HG03045 (cell line): ENCODE results near the gene CD7.
"Not testable (repeated sequence)": the region's sequence is repeated elsewhere in the genome, so short reads cannot be mapped to it uniquely, and the experiment has no call there.

Source experiments
- ATAC-seq: cut with Tn5 transposase; IDR thresholded peaks from one replicate; pipeline ENCODE4 v1.9.1; 2021; ENCODE audit warnings: mild to moderate bottlenecking, moderate library complexity; ENCODE audit not compliant: unreplicated experiment

CD7 gene

DNA sequence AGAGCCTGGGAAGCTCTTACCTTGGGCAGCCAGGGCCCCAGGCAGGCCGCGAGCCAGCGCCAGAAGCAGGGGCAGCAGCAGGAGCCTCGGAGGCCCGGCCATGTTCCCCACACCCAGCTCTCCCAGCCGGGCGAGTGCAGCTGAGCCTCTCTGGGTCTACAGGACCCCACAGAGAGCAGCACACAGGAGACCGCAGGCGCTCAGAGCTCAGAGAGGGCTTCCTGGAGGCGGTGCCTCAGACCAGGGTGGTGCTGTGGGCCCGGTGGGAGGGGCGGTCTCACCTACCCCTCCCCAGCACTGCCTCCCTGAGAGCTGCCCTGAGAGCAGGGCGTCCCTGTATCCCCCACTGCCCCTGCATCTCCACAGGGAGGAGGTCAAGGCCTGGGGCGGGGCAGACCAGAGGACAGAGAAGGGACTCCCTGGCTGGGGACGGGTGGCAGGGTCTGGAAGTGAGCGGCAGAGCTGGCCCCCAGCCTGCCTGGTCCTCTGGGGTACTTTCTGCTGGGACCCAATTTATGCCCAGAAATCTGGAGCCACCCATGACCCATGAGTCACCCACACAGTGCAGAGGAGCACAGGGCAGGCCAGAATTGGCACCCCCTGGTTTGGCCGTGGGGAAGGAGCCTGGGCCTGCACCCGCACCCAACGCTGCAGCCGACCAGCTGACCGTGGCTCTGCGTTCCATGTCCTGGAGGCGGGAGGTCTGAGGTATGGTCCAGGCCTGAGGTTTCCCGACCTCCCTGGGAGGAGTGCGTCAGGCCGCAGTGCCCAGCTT is at the start of gene CD7:
CD7 (minus strand) TSS at position 215 of the 775 bp plus-strand sequence; CDS start at position 102, 113 bp downstream.
- no peak for ATAC-seq

DNA sequence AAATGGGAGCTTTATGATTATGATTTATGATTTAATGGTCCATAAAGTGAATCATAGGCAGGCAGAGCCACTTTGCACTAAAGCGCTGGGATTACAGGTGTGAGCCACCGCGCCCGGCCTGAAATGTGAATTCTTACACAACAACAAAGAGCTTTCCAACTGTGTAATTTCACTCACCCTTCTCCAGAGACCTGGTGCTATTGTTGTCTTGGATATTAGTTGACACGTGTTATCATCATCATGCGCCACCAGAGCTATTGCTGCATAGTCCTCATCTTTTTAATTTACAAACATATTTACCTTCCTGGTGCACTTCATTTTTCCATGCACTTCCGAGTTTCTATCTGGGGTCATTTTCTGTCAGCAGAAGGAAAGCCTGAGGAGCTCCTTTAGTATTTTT is 49.3 kb upstream of the CD7 start:
- no peak for ATAC-seq

DNA sequence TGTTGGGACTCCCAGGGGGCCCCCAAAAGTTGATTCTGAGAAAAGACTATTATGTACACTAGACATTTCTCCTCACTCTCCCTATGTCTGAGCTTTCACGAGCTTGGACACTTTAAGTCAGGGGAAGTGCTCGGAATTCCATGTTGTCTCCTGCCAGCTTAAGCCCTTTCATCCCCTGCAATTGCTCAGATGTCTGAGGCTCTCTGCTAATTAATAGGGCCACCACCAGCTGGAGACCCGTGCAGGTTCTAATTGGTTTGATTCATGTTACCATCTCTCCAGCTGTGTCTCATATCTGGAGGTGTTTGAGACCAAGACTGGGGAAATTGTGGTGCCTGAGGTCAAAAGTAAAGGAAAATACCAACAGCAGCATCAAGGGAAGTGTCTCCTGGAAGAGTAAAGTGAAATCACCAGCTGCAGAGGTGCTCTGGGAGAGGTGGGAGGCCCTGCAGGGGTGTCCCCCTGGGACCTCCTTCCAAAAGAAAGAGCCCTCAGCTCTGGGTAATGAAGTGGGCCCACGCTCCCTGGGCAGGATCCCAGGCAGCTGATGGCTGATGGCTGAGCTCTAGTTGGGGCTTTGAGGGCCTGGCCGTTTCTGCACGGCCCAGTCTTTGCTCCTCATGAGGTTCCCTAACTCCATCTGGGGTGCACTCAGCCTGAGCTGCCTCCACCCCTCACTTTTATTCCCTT is 48.3 kb upstream of the CD7 start:
- no peak for ATAC-seq

DNA sequence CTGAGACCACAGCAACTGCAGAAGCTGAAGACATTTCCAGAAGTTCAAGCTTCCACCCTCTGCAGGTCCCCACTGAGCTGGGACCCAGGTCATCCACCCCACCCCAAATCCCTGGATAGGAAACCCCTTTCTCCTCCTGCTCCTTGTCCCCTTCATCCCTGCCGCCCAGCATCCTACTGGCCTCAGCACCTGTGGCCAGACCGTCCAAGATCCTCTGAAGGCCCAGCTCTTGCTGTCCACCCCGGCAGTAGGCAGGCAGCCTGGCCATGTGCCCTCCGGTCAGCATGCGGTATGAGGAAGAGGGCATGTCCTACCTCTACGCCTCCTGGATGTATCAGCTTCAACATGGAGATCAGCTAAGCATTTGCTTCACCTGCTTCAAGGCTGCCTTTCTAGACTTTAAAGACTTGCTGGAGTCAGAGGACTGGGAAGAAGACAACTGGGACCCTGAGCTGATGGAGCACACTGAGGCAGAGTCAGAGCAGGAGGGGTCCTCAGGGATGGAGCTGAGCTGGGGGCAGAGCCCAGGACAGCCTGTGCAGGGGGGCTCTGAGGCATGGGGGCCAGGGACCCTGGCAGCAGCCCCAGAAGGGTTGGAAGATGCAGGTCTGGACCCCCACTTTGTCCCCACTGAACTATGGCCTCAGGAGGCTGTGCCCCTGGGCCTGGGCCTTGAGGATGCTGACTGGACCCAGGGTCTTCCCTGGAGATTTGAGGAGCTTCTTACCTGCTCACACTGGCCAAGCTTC is 44.7 kb upstream of the CD7 start:
- no peak for ATAC-seq

DNA sequence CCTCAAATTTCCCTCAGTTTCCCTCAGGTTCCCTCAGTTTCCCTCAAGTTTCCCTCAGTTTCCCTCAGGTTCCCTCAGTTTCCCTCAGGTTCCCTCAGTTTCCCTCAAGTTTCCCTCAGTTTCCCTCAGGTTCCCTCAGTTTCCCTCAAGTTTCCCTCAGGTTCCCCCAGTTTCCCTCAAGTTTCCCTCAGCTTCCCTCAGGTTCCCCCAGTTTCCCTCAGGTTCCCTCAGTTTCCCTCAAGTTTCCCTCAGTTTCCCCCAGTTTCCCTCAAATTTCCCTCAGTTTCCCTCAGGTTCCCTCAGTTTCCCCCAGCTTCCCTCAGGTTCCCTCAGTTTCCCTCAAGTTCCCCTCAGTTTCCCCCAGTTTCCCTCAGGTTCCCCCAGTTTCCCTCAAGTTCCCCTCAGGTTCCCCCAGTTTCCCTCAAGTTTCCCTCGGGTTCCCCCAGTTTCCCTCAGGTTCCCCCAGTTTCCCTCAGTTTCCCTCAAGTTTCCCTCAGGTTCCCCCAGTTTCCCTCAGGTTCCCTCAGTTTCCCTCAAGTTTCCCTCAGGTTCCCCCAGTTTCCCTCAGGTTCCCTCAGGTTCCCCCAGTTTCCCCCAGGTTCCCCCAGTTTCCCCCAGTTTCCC is 42.2 kb upstream of the CD7 start:
- ATAC-seq: not testable (repeated sequence)

DNA sequence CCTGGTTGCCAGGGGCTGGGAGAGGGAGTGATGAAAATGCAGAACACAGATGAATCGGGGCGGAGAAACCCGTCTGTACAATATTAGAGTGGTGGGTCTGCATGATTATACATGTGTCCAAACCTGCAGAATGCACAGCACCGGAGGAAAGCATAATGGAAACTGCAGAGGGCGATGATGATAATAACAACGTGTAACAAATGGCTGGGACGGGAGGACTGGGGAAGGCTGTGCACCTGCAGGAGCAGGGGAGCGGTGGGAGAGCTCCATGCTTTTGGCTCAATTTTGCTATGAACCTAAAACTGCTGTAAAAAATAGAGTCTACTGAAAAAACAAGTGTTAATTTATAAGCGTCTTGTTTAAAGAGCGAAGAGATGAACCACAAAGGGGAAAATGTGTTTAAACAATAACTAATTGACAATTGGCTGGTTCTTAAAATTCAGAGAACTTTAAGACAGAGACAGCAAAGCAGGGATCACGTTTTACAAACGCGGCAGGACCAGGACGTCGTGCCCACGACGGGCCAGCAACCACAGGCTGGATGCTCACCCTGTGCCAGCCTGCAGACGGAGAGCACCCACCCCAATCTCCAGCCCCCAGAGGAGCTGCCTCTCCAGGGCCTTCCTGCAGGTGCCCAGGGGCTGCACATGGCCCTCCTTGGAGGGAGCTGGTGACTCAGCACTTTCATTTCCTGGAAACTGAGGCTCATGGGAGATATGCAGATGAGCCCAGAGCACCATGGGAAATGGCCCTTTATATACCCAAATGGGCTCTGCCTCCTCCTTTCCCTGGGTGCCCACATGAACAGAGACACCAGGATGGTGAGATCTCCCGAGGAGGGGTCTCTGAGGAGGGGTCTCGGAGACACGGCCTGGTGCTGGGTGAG is 41.3 kb upstream of the CD7 start, which contains the start of gene TEX19:
TEX19 (plus strand) TSS at position 783 of the 886 bp plus-strand sequence. CDS start 2,904 bp downstream, outside the sequence.
- no peak for ATAC-seq

DNA sequence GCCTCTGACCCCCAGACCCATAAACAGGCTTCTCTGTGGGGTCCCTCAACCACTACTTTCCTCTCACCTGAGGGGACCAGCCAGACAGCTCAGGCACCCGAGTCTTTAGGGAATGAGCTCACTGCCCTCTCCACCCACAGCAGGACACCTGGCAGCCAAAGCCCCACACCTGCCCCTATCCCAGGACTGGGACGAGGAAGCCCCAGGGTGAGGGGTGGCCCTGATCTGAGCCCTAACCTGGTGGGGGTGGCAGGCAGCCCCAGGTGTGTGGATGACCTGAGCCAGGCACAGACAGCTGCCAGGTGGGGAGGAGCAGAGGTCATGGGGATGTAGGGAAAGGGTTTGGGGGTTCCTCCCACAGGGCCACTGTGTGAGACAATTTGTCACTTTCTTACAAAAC is 40.0 kb upstream of the CD7 start:
- no peak for ATAC-seq

DNA sequence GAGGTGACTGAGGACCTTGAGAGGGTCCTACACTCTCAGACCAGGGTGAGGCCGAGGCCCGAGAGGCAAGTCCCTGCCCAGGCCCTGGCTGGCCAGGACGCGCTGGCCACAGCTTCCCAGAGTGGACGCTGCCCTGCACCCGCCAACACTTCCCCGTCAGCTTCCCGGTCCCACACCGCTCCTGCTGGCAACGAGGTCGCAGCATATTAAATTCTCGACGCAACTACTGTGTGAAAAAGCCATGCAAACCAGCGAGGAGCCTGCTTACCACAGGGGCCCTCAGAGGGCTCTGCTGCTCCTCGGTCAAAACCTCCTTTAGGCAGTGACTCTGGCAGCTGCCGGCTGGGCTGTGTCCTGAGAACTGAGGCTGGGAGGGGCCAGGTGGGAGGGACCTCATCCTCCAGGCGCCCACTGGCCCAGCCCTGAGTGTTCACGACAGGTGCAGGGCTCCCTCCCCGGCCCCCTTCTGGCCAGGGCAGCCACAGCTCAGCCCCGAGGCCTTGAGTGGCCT is 39.5 kb upstream of the CD7 start:
- ATAC-seq: no peak

DNA sequence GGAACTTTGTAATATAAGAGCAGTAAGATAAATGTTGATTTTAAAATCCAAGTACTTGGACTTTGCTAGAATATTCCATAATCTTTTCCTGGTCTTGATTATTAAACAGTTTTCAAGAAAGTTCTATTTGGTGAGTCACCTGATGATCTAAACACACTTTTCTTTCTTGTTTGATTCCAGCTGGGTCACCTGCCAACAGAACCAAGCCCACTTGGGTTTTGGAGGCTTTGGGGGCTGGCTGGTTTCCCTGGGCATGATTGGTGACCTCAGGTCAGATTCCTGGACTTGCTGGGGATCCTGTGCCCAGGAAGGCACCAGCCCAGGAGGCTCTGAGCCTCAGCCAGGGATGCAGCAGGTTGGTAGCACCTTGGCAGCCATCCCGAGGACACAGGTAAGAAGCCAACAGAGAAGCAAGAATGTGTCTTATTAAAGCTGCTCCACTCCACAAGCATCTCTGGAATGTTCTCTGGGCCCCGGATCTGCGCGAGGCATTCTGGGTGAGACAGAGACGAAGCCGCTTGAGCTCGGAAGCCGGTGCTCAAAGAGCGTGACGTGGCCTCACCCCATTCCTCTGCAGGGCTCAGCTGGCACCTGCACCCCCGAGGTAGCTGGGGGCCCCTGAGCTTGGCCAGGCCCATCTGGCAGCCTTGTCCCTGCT is 38.5 kb upstream of the CD7 start:
- ATAC-seq: no peak

DNA sequence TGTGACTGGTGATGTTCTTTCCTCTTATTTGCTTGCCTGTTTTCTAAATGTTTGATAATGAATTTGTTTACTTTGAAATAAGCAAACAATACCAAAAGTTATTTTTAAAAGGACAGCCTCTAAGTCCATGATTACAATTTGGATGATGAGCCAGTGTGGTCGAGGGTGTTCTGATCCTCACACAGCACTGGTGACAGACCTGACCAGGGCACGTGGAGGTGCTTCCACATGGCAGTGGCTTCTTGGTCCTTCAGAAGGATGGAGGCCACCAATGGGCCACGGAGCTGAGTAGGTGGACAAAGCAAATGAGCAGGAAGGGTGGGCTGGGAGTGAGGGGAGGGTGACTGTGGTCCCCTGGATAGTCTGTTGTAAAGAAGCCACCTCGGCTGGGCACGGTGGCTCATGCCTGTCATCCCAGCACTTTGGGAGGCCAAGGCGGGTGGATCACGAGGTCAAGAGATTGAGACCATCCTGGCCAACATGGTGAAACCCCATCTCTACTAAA is 37.4 kb upstream of the CD7 start:
- no peak for ATAC-seq

DNA sequence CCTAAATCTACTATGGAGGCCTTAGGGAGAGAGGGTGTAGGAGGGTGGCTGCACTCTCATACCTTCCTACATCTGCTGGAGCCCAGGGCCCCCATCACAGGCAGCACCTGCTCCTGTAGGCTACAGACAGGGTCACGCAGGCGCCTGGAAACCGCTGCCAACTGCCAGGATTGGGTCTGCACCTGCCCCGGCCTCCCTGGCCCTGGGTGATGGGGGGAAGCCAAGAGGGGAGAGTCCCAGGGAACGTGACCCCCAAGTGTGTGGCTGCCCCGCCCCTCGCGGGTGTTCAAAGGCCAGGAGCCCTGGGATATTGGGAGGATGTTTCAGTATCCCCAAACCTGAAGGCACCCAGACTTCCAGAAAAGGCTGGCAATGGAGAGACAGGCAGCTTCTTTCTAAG is 36.1 kb upstream of the CD7 start:
- no peak for ATAC-seq

DNA sequence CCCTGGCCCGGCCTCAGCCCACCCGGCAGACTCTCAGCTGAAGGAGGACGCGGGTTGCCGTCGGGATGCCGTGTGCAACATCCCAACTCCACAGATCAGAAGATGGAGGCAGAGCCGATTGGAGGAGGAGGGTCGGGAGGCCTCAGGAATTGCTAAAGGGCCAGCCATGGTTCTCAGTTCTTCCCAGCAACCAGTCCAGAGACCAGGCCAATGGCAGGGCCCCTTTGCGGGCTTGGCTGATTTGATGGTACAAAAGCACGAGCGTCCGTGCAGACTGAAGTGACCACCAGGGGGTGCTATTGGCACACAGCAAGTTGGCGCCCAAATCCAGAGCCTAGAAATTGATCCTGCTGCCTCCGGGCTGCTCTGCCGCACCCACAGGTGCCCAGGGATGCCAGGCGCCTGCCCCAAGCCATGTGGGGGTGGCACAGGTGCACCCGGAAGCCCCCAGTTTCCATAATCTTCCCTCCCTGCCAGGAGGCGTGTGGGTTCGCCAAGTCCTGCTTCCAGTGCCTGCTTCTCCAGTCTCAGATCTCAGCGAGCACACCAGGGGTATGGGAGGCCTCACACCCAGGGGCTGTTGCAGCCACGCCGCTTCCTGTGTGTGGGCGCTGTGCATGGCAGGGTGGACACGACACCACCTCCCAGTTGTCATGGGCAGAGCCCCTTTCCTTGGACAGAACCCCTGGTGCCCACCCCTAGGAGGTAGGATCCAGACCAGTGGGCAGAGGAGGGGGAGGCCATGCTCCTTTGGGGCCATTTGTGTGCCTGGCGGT is 34.5 kb upstream of the CD7 start:
- ATAC-seq: peak; percentile 49

DNA sequence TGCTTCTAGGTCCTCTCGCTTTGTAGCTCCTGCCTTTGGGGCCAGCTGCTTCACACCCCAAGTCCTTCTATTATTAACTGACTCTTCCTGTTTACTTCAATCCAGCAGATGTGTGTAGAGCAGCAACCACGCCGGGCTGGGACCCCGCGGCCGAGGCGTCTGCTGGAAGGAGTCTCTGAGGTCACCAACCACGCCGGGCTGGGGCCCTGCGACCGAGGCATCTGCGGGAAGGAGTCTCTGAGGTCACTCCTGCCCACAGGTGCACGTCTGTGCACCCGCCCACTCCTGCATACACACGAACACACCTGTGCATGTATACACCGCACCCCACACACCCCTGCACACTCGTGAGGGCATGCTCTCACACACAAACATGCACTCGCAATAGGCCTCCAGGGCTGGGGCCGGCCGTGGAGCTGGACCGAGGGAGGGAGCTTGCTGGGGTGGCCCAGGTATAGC is 33.9 kb upstream of the CD7 start:
- ATAC-seq: no peak

DNA sequence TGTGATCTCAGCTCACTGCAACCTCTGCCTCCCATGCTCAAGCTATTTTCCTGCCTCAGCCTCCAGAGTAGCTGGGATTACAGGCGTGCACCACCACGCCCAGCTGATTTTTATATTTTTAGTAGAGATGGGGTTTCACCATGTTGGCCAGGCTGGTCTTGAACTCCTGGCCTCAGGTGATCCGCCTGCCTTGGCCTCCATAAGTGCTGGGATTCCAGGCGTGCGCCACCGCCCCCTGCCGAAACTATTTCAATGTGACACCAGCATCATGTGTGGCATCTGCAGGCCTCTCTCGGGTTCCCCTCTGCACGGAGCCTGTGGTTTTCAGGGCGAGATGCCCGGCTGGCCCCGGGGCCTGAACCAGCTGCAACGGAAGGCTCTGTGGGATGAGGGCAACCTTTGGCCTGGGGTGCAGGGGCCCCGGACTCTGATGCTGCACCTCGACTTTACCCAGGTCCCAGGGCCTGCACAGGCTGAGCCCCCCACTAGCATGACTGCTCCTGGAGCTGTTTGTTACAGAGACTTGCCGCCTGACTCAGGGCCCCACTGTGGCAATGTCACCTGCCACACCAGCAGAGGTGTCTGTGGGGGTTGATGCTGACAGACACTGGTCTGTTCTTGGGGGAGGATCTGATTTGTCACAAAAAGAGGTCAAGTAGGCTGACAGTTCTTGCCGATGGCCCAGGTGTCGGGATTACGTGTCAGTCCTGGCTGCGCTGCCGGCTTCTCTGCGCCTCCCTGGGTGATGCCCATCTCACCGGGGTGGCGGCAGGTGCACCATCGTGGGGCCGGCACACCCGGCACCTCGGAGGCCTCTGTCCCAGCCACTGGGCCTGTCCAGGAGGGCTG is 33.0 kb upstream of the CD7 start:
- ATAC-seq: no peak

DNA sequence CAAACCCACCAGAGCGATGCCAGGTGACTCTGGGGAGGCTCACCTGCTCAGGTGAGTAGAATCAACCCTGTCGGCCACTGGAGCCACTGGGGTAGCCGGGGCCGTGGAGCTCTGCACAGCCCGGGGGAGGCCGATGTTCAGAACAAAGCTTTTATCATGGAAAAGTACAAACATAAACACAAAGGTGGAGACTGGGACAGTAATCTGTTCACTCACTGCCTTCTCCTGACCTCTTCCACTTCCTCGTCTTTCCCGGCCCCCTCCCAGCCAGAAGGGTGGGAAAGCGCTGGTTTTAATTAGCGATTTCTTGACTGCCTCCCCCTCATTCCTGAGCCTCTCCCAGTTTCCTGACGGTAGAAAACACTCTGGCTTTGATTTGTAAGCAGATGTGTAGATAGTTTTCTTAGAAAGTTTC is 31.9 kb upstream of the CD7 start:
- no peak for ATAC-seq

DNA sequence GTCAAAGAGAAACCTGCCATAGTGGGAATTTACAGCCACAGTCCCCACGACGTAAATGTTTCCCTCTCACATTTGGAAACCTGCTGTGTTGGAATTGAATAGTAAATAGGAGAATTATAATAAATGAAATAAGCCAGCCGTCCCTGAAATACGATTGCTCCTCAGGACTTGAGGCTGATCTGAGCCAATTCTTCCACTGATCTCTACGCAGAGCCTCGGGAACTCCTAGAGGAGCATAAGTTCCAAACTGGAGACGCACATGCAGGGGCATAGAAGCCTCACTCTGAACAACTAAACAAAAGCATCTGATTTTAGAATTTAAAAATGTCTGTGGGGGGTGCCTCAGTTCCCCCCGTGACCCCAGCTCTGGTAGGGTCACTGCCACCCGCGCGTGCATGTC is 31.5 kb upstream of the CD7 start:
- ATAC-seq: no peak

DNA sequence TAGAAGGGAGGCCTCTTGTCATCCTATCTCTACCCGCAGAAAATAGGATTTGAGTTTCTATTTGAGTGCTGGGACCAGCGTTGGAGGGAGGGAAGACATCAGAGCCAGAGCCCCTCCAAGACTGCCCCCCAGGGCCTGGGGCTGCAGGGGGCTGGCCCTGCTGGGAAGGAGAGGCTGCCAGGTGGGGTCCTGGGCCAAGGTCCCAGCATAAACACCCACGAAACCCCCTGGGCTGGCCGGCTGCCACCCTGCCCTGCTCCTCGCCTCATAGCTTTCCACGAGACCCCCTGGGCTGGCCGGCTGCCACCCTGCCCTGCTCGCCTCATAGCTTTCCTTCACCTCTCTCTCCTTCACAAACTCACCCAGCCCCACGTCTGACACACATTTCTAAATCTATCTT is 31.0 kb upstream of the CD7 start:
- ATAC-seq: no peak
